PC-9 (cell line): Measurements from ENCODE around the gene MYO5B. TPM values are rescaled to one million over a fixed set of nuclear protein-coding genes. Genes with fewer than 3 reads are reported as not detected.

Experiments used
- BruUV-seq: library from RNA; stranded (reverse); fragments of 400-500 nt; replicated peaks from 2 replicates; lab custom pipeline; 2021; lab: Mats Ljungman, UMichigan
- CTCF ChIA-PET: fragments of 300-600 bp; sonication (Branson Sonifier 250); formaldehyde crosslinking; loops from one replicate; lab custom pipeline; 2022; ENCODE audit warnings: antibody characterized with exemption; lab: Charles Lee
- POLR2A ChIA-PET: fragments of 300-600 bp; sonication (Branson Sonifier 250); formaldehyde crosslinking; loops from one replicate; lab custom pipeline; 2022; ENCODE audit warnings: antibody characterized with exemption; ENCODE audit not compliant: unreplicated experiment; lab: Charles Lee
- DNase-seq, 2 experiments: peaks; one replicate each; pipeline versions ENCODE4 v3.0.0 to v3.0.0-alpha.2; 2015 to 2022; ENCODE audit warnings: mixed read lengths in 1 of 2
- H2AFZ ChIP-seq: fragments of 200-600 bp; sonication (generic); 2 replicates; pipeline ENCODE4 v1.8.1; 2017; ENCODE audit warnings: antibody characterized with exemption
- H3F3A ChIP-seq: fragments of 200-600 bp; sonication (generic); 2 replicates; pipeline ENCODE4 v1.8.1; 2017; ENCODE audit warnings: antibody characterized with exemption, mild to moderate bottlenecking, low read depth; ENCODE audit not compliant: insufficient read depth
- H3K27ac ChIP-seq: fragments of 200-600 bp; sonication (generic); 2 replicates; pipeline ENCODE4 v1.6.1; 2016; ENCODE audit warnings: mixed run types
- H3K27me3 ChIP-seq: fragments of 200-600 bp; sonication (generic); 2 replicates; pipeline ENCODE4 v1.6.1; 2016; ENCODE audit warnings: low read depth, mixed run types; ENCODE audit not compliant: insufficient read depth
- H3K36me3 ChIP-seq: fragments of 200-600 bp; sonication (generic); 2 replicates; pipeline ENCODE4 v1.6.1; 2016; ENCODE audit warnings: low read depth, mixed run types
- H3K4me1 ChIP-seq: fragments of 200-600 bp; sonication (generic); replicated peaks from 2 replicates; pipeline ENCODE4 v1.6.1; 2016; ENCODE audit warnings: mixed run types; ENCODE audit not compliant: insufficient read depth
- H3K4me2 ChIP-seq: fragments of 200-600 bp; sonication (generic); 2 replicates; pipeline ENCODE4 v1.6.1; 2017; ENCODE audit warnings: mixed run types
- H3K4me3 ChIP-seq: fragments of 200-600 bp; sonication (generic); 2 replicates; pipeline ENCODE4 v1.6.1; 2016; ENCODE audit warnings: mixed run types
- H3K79me2 ChIP-seq: fragments of 200-600 bp; sonication (generic); 2 replicates; pipeline ENCODE4 v1.6.1; 2017; ENCODE audit warnings: low read depth, mixed run types
- H3K9me2 ChIP-seq: fragments of 200-600 bp; sonication (generic); 2 replicates; pipeline ENCODE4 v1.8.1; 2017; ENCODE audit warnings: mild to moderate bottlenecking; ENCODE audit not compliant: insufficient read depth
- H3K9me3 ChIP-seq: fragments of 200-600 bp; sonication (generic); 2 replicates; pipeline ENCODE4 v1.8.1; 2016; ENCODE audit warnings: low read depth; ENCODE audit not compliant: insufficient read depth
- H4K20me1 ChIP-seq: fragments of 200-600 bp; sonication (generic); 2 replicates; pipeline ENCODE4 v1.8.1; 2017; ENCODE audit not compliant: insufficient read depth
- CTCF ChIP-seq: fragments of 200-600 bp; sonication (generic); conservative IDR thresholded peaks from 2 replicates; pipeline ENCODE4 v1.6.1; 2017; ENCODE audit warnings: mixed run types, antibody characterized with exemption, mild to moderate bottlenecking, moderate library complexity
- EZH2 ChIP-seq: fragments of 200-600 bp; sonication (generic); IDR thresholded peaks from 2 replicates; pipeline ENCODE4 v1.8.0; 2017; ENCODE audit warnings: antibody characterized with exemption, low read depth
- intact Hi-C: fragments of 100-400 bp; cut with micrococcal nuclease; formaldehyde crosslinking; loops from one replicate; pipeline ENCODE4 v1.10.0; 2022; ENCODE audit not compliant: unreplicated experiment
- total RNA-seq: library from RNA; stranded (reverse); gene quantifications from 2 replicates; pipeline ENCODE4 v1.2.3, GENCODE V29; 2021

The MYO5B gene
- total RNA-seq, 1 experiment from 2014 or later, result 25.4 TPM

DNA sequence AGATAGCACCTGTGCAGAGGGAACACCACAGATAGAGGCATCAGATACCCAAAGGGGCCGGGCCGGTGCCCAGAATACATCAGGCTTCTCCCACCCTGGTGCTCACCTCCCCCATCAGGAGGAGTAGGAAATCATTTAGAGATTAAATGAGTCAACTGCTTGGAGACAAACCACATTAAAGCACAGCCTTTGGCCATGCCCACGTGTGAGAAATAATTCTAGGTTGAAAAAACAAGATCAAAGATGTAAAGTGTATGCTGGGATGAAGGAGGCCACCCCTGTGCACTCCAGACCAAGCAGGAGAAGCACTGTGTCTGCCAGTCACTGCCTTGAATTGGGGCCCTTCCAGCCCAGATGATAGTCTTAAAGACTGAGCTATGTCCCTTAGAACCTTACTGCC, 228.9 kb downstream of the MYO5B start:
- TF ChIP-seq CTCF (no peak), EZH2 (no peak)
- ChIA-PET POLR2A (no interaction called here), CTCF (no interaction called here)
- Histone ChIP-seq H3F3A (no peaks in the 10 kb centered on the region), H3K9me2 (no peaks in the 10 kb centered on the region), H3K9me3 (no peaks in the 10 kb centered on the region), H3K36me3 (no peaks in the 10 kb centered on the region), H3K79me2 (no peaks in the 10 kb centered on the region), H3K4me2 (no peak overlapping the region), H4K20me1 (no peaks in the 10 kb centered on the region), H2AFZ (no peak overlapping the region), H3K27ac (no peak overlapping the region), H3K4me3 (no peak overlapping the region), H3K4me1 (no peaks in the 10 kb centered on the region), H3K27me3 (no peaks in the 10 kb centered on the region)
- DNase-seq, result no peak
- intact Hi-C loops, result loop anchor here (10.0 kb wide), 1 partner anchor 61 kb away; no protein-coding TSS in a partner anchor
- BruUV-seq, result no TSS peak

- no peak for DNase-seq
- no peak overlapping the region for H3K4me3 ChIP-seq
- H3K9me2 ChIP-seq, result no peaks in the 10 kb centered on the region
- no peaks in the 10 kb centered on the region for H3K79me2 ChIP-seq
- no peak overlapping the region for H2AFZ ChIP-seq
- TF ChIP-seq CTCF (no peak), EZH2 (no peak)
- H3F3A ChIP-seq, result no peaks in the 10 kb centered on the region
- intact Hi-C loops, result loop anchor here (10.0 kb wide), 1 partner anchor 58 kb away; no protein-coding TSS in a partner anchor
- H3K4me2 ChIP-seq, result no peak overlapping the region
- no peaks in the 10 kb centered on the region for H4K20me1 ChIP-seq
- H3K4me1 ChIP-seq, result no peaks in the 10 kb centered on the region
- H3K36me3 ChIP-seq, result no peaks in the 10 kb centered on the region
- no peaks in the 10 kb centered on the region for H3K9me3 ChIP-seq
- no peaks in the 10 kb centered on the region for H3K27me3 ChIP-seq
- BruUV-seq, result no TSS peak
- CTCF ChIA-PET, result no interaction called here
- POLR2A ChIA-PET, result no interaction called here
- H3K27ac ChIP-seq, result no peak overlapping the region
These were observed 231.7 kb downstream of the MYO5B start for GRCh38 chr18:49963217-49963616.

DNA sequence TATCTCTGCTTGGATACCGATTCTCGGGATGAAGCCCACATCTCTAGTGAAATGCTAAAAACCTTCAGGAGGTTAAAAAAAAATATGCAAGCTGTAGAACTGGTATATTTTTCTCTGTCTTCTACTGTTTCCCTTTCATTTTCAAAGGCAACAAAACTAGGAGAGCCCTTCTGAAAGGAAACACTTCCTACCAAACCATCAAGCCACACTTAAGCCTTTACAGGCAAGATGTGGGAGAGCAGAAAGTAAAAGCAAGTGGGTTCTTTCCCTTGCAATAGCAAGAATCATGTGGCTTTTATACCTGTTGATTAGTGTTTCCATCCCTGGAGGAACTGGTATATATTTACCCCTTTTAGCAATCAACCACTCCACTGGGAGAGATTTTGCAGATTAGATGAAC, 233.7 kb downstream of the MYO5B start:
- Histone ChIP-seq H3K36me3 (no peaks in the 10 kb centered on the region), H2AFZ (no peak overlapping the region), H4K20me1 (no peaks in the 10 kb centered on the region), H3K4me2 (no peak overlapping the region), H3K9me2 (no peaks in the 10 kb centered on the region), H3F3A (no peaks in the 10 kb centered on the region), H3K27ac (no peak overlapping the region), H3K4me3 (no peak overlapping the region), H3K79me2 (no peaks in the 10 kb centered on the region), H3K4me1 (no peaks in the 10 kb centered on the region), H3K27me3 (no peaks in the 10 kb centered on the region), H3K9me3 (no peaks in the 10 kb centered on the region)
- intact Hi-C loops, result loop anchor here (10.0 kb wide), 1 partner anchor 56 kb away; no protein-coding TSS in a partner anchor
- no TSS peak for BruUV-seq
- POLR2A ChIA-PET, result no interaction called here
- DNase-seq, result no peak
- CTCF ChIA-PET, result no interaction called here
- TF ChIP-seq EZH2, result no peak
- no peak for TF ChIP-seq CTCF
